ENCODE results near the gene GRK7. TPM values are rescaled to one million over a fixed set of nuclear protein-coding genes. Genes with fewer than 3 reads are reported as not detected.

GRK7 gene
- total and polyA plus RNA-seq, 9 of the 15 experiments (the other 6 are each of a cell fraction or from before 2014, with no cell fraction given), result 0.01 to 0.08 (median 0.04) TPM; not detected in 3

- no peak for TF ChIP-seq AFF4 (CRISPR knock-in tag; IDR thresholded peaks at IDR 0.05)
- TF ChIP-seq IRF2 (CRISPR knock-in tag; IDR thresholded peaks at IDR 0.05), result no peak
- no peak for TF ChIP-seq ZNF224 (CRISPR knock-in tag; IDR thresholded peaks at IDR 0.05)
- no peak for TF ChIP-seq HMG20B (CRISPR knock-in tag; IDR thresholded peaks at IDR 0.05)
- no peak for TF ChIP-seq SRSF9 (IDR thresholded peaks at IDR 0.05; ENCODE audit: borderline replicate concordance, low read depth, low read length)
- TF ChIP-seq HNRNPLL (IDR thresholded peaks at IDR 0.05; ENCODE audit: low read depth, low read length, poor library complexity, severe bottlenecking), result no peak
- TF ChIP-seq SMARCB1 (IDR thresholded peaks at IDR 0.05; ENCODE audit: insufficient read length, low read depth), result no peak
- TF ChIP-seq FOXM1 (IDR thresholded peaks at IDR 0.05; ENCODE audit: low read depth), result peak; percentile 91
- TF ChIP-seq FOXM1 (CRISPR knock-in tag; IDR thresholded peaks at IDR 0.05; ENCODE audit: low read depth), result no peak; the same call in 1 of the 2 replicates
- peak; percentile 86 for TF ChIP-seq IRF9 (tag; IDR thresholded peaks at IDR 0.05)
- TF ChIP-seq SMARCC2 (IDR thresholded peaks at IDR 0.05; ENCODE audit: low read depth), result peak; percentile 98
- TF ChIP-seq TCF7 (IDR thresholded peaks at IDR 0.05; ENCODE audit: borderline replicate concordance), result no peak
- TF ChIP-seq MEF2A (IDR thresholded peaks at IDR 0.05; ENCODE audit: control insufficient read depth, low read depth, low read length), result peak; percentile 53; the same call in 1 of the 2 replicates
- TF ChIP-seq MYC (IDR thresholded peaks at IDR 0.05; ENCODE audit: low read depth, low read length), result peak; percentile 44; the same call in 1 of the 2 replicates
- no peak for TF ChIP-seq MYC (CRISPR knock-in tag; IDR thresholded peaks at IDR 0.05; ENCODE audit: borderline replicate concordance, low read depth)
- TF ChIP-seq PYGO2 (tag; IDR thresholded peaks at IDR 0.05), result peak; percentile 9; the same call in 1 of the 2 replicates
- peak; percentile 94 for TF ChIP-seq PML (IDR thresholded peaks at IDR 0.05; ENCODE audit: low read length)
- TF ChIP-seq ZNF174 (CRISPR knock-in tag; IDR thresholded peaks at IDR 0.05), result no peak
- TF ChIP-seq CBFA2T2 (conservative IDR thresholded peaks at IDR 0.05), result peak; percentile 95
- peak; percentile 84 for TF ChIP-seq NCOA4 (IDR thresholded peaks at IDR 0.05; ENCODE audit: partially characterized antibody)
- peak; percentile 94 for TF ChIP-seq PHF20 (IDR thresholded peaks at IDR 0.05; ENCODE audit: partially characterized antibody)
- TF ChIP-seq MCM3 (IDR thresholded peaks at IDR 0.05), result peak; percentile 88; the same call in 1 of the 2 replicates
- no peak for TF ChIP-seq BMI1 (IDR thresholded peaks at IDR 0.05; ENCODE audit: low read length)
- peak; percentile 70; the same call in 1 of the 2 replicates for TF ChIP-seq CREM (IDR thresholded peaks at IDR 0.05; ENCODE audit: low read depth)
- peak; percentile 87 for TF ChIP-seq ZFX (CRISPR knock-in tag; IDR thresholded peaks at IDR 0.05)
- TF ChIP-seq RBM25 (IDR thresholded peaks at IDR 0.05; ENCODE audit: low read depth, low read length, severe bottlenecking), result no peak
Measured at GRCh38 chr3:141804778-141805639, 41.8 kb downstream of the GRK7 start (continued).

Measured in K562 (cell line).